ENCODE results near the gene CYP26A1. TPM values are rescaled to one million over a fixed set of nuclear protein-coding genes. Genes with fewer than 3 reads are reported as not detected.
A peak's percentile ranks its signal among the peaks of the same experiment; 100 is the strongest.

Gene CYP26A1
- total RNA-seq, 1 experiment from 2014 or later, result 0.17 TPM

GRCh38 chr10:93095225-93095624 is 21.5 kb downstream of the CYP26A1 start:
- DNase-seq (ENCODE audit: low read depth, low spot score) (no peak), ATAC-seq (peak; percentile 58; the same call in 1 of the 2 replicates)
- Histone ChIP-seq H3K9me3 (ENCODE audit: control insufficient read depth in 1 of 2, insufficient read depth in 1 of 2, low read depth in 1 of 2, low read length in 2 of 2) (no peaks in the 10 kb centered on the region), H3K4me1 (ENCODE audit: control insufficient read depth in 1 of 2, insufficient read depth in 2 of 2, low read length in 2 of 2) (peaks cover 0 to 7% of the 10 kb centered on the region in 2 experiments; a peak in 1 of 4 replicates), H2AFZ (ENCODE audit: low read depth, low read length, poor library complexity, severe bottlenecking) (no peak overlapping the region), H4K20me1 (ENCODE audit: insufficient read depth) (no peaks in the 10 kb centered on the region), H3K27ac (ENCODE audit: low read depth, low read length) (no peak overlapping the region), H3K9ac (ENCODE audit: low read length) (no peak overlapping the region), H3K9me2 (ENCODE audit: insufficient read depth) (no peaks in the 10 kb centered on the region), H3K27me3 (ENCODE audit: insufficient read depth, low read length) (no peaks in the 10 kb centered on the region), H3K36me3 (ENCODE audit: control insufficient read depth in 1 of 2, insufficient read depth in 2 of 2, low read length in 2 of 2) (no peaks in the 10 kb centered on the region), H3K79me2 (ENCODE audit: insufficient read depth, low read length) (no peaks in the 10 kb centered on the region), H3K4me3 (replicated peaks in 1 of 2; ENCODE audit: low read depth in 1 of 2, low read length in 2 of 2) (no peak overlapping the region), H3K4me2 (ENCODE audit: low read length) (no peak overlapping the region)
- intact Hi-C loops (cut with micrococcal nuclease), result no loop called here
- POLR2A ChIA-PET, result no interaction called here
- TF ChIP-seq REST (IDR thresholded peaks at IDR 0.05; ENCODE audit: low read depth) (no peak), EGR1 (IDR thresholded peaks at IDR 0.05; ENCODE audit: low read depth) (no peak), JUND (IDR thresholded peaks at IDR 0.05) (no peak), MAX (IDR thresholded peaks at IDR 0.05) (no peak), POLR2AphosphoS5 (IDR thresholded peaks at IDR 0.05; ENCODE audit: low read depth, low read length) (no peak)
- CTCF ChIA-PET, result interaction anchor here (1.4 kb wide), 1 partner anchor 21 kb away, joined by 3 read pairs; no protein-coding TSS in a partner anchor
- RAD21 ChIA-PET (ENCODE audit: low non-redundant PET in 1 of 2, low total read pairs in 2 of 2, uncharacterized antibody in 2 of 2, unreplicated experiment in 2 of 2), result no interaction called here
- BruUV-seq (replicated peaks), result no TSS peak

GRCh38 chr10:93096901-93097300 is 23.2 kb downstream of the CYP26A1 start:
- no peak overlapping the region for H2AFZ ChIP-seq (ENCODE audit: low read depth, low read length, poor library complexity, severe bottlenecking)
- H3K9me2 ChIP-seq (ENCODE audit: insufficient read depth), result no peaks in the 10 kb centered on the region
- no peak for DNase-seq (ENCODE audit: low read depth, low spot score)
- H3K9me3 ChIP-seq (ENCODE audit: control insufficient read depth in 1 of 2, insufficient read depth in 1 of 2, low read depth in 1 of 2, low read length in 2 of 2), result no peaks in the 10 kb centered on the region
- TF ChIP-seq ATF3 (IDR thresholded peaks at IDR 0.05) (no peak), REST (IDR thresholded peaks at IDR 0.05; ENCODE audit: low read depth) (no peak), CBX3 (IDR thresholded peaks at IDR 0.05; ENCODE audit: low read depth) (no peak)
- H3K79me2 ChIP-seq (ENCODE audit: insufficient read depth, low read length), result no peaks in the 10 kb centered on the region
- H3K4me1 ChIP-seq (ENCODE audit: control insufficient read depth in 1 of 2, insufficient read depth in 2 of 2, low read length in 2 of 2), result peaks cover 0 to 7% of the 10 kb centered on the region in 2 experiments; a peak in 1 of 4 replicates
- H3K27ac ChIP-seq (ENCODE audit: low read depth, low read length), result no peak overlapping the region
- no peak overlapping the region for H3K9ac ChIP-seq (ENCODE audit: low read length)
- H4K20me1 ChIP-seq (ENCODE audit: insufficient read depth), result no peaks in the 10 kb centered on the region
- ChIA-PET RAD21 (ENCODE audit: low non-redundant PET in 1 of 2, low total read pairs in 2 of 2, uncharacterized antibody in 2 of 2, unreplicated experiment in 2 of 2) (no interaction called here), POLR2A (no interaction called here), CTCF (no interaction called here)
- H3K36me3 ChIP-seq (ENCODE audit: control insufficient read depth in 1 of 2, insufficient read depth in 2 of 2, low read length in 2 of 2), result no peaks in the 10 kb centered on the region
- intact Hi-C loops (cut with micrococcal nuclease), result no loop called here
- BruUV-seq (replicated peaks), result no TSS peak
- no peak for ATAC-seq
- H3K4me3 ChIP-seq (replicated peaks in 1 of 2; ENCODE audit: low read depth in 1 of 2, low read length in 2 of 2), result no peak overlapping the region
- no peaks in the 10 kb centered on the region for H3K27me3 ChIP-seq (ENCODE audit: insufficient read depth, low read length)
- no peak overlapping the region for H3K4me2 ChIP-seq (ENCODE audit: low read length)
